Erythroblast (primary cell): ENCODE data around the gene NEDD4L.

Experiments
- GATA1 ChIP-seq: IDR thresholded peaks from 2 replicates; pipeline ENCODE4 v1.6.1; 2011; ENCODE audit warnings: low read depth, mild to moderate bottlenecking, control low read depth, low read length, moderate library complexity
- POLR2A ChIP-seq: IDR thresholded peaks from 2 replicates; pipeline ENCODE4 v1.6.1; 2011; ENCODE audit warnings: mild to moderate bottlenecking, low read length

GRCh38 chr18:58012356-58012755 is 31.7 kb upstream of the NEDD4L start:
- TF ChIP-seq POLR2A (no peak), GATA1 (no peak)
